Measurements from ENCODE around the gene ARL6IP4.

GRCh38 chr12:122960193-122960569 is 20.3 kb upstream of the ARL6IP4 start:
- TF ChIP-seq CTCF (conservative IDR thresholded peaks at IDR 0.05) (no peak), EZH2 (IDR thresholded peaks at IDR 0.05; ENCODE audit: low read depth) (no peak)
